ENCODE measurements around the gene GORAB. TPM values are rescaled to one million over a fixed set of nuclear protein-coding genes. Genes with fewer than 3 reads are reported as not detected.

Gene GORAB
- total RNA-seq, 1 donor from 2014 or later, result 11.2 TPM

DNA sequence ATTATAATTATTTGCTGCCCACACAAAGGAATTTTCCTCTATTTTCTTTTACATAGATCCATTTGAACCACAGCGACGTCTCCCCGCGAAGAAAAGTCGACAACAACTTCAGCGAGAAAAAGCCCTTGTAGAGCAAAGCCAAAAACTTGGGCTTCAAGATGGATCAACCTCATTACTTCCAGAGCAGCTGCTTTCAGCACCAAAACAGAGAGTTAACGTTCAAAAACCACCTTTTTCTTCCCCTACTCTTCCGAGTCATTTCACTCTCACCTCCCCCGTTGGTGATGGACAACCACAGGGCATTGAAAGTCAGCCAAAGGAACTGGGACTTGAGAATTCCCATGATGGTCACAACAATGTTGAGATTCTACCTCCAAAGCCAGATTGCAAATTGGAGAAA, 7.2 kb downstream of the GORAB start:
- H3K79me2 ChIP-seq (ENCODE audit: insufficient read depth, low read length), result peaks cover 51% of the 10 kb centered on the region
- FAIRE-seq (no peak), DNase-seq (ENCODE audit: low read depth) (no peak)
- Mint-ChIP-seq H3K36me3 (ENCODE audit: low read depth, unreplicated experiment) (peaks cover 36% of the 10 kb centered on the region), H3K27ac (ENCODE audit: unreplicated experiment) (peak overlapping the region; percentile 72), H3K9me3 (ENCODE audit: unreplicated experiment) (no peaks in the 10 kb centered on the region), H3K4me1 (ENCODE audit: low read depth, unreplicated experiment) (peaks cover 28% of the 10 kb centered on the region), H3K4me3 (ENCODE audit: unreplicated experiment) (no peak overlapping the region), H3K27me3 (ENCODE audit: low read depth, unreplicated experiment) (no peaks in the 10 kb centered on the region)
- H3K4me2 ChIP-seq (ENCODE audit: low read length), result no peak overlapping the region
- H3K9ac ChIP-seq (ENCODE audit: low read length), result no peak overlapping the region
- H3K9me3 ChIP-seq (ENCODE audit: insufficient read depth, low read depth, low read length), result no peaks in the 10 kb centered on the region
- no peaks in the 10 kb centered on the region for H3K27me3 ChIP-seq (ENCODE audit: insufficient read depth, low read length)
- peaks cover 37% of the 10 kb centered on the region for H3K36me3 ChIP-seq (ENCODE audit: insufficient read depth, low read length)
- no peaks in the 10 kb centered on the region for H4K20me1 ChIP-seq (ENCODE audit: insufficient read depth, low read length)
- no peaks in the 10 kb centered on the region for H3K4me1 ChIP-seq (ENCODE audit: insufficient read depth, low read length)
- H2AFZ ChIP-seq (ENCODE audit: low read depth, low read length), result no peak overlapping the region
- no peak overlapping the region for H3K4me3 ChIP-seq (ENCODE audit: insufficient read depth, low read depth, low read length)
- peak overlapping the region; percentile 34 for H3K27ac ChIP-seq (ENCODE audit: low read depth, low read length)
- TF ChIP-seq EZH2 (IDR thresholded peaks at IDR 0.05; ENCODE audit: insufficient read depth, low read length), result no peak
- TF ChIP-seq, protein P1, sequence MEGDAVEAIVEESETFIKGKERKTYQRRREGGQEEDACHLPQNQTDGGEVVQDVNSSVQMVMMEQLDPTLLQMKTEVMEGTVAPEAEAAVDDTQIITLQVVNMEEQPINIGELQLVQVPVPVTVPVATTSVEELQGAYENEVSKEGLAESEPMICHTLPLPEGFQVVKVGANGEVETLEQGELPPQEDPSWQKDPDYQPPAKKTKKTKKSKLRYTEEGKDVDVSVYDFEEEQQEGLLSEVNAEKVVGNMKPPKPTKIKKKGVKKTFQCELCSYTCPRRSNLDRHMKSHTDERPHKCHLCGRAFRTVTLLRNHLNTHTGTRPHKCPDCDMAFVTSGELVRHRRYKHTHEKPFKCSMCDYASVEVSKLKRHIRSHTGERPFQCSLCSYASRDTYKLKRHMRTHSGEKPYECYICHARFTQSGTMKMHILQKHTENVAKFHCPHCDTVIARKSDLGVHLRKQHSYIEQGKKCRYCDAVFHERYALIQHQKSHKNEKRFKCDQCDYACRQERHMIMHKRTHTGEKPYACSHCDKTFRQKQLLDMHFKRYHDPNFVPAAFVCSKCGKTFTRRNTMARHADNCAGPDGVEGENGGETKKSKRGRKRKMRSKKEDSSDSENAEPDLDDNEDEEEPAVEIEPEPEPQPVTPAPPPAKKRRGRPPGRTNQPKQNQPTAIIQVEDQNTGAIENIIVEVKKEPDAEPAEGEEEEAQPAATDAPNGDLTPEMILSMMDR (IDR thresholded peaks at IDR 0.05; ENCODE audit: insufficient read depth, low read depth, low read length), result no peak

DNA sequence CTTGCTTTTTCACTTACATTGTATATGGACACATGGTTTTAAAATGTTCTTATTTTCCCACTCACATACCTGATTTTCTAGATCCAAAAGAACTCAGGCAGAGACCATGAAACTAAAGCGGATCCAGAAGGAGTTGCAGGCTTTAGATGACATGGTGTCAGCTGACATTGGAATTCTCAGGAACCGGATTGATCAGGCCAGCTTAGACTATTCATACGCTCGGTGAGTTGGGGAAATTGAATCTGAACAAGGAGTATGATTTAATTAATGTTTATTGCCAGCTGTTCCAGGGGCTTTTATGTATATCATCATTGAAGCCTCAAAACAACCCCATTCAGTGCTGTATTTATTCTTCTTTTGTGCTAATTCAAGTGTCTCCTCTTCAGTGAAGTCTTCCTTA, 12.7 kb downstream of the GORAB start:
- Histone ChIP-seq H3K27me3 (ENCODE audit: insufficient read depth, low read length) (no peaks in the 10 kb centered on the region), H3K9ac (ENCODE audit: low read length) (no peak overlapping the region), H3K4me3 (ENCODE audit: insufficient read depth, low read depth, low read length) (no peak overlapping the region), H3K9me3 (ENCODE audit: insufficient read depth, low read depth, low read length) (no peaks in the 10 kb centered on the region), H2AFZ (ENCODE audit: low read depth, low read length) (no peak overlapping the region), H3K36me3 (ENCODE audit: insufficient read depth, low read length) (peaks cover 46% of the 10 kb centered on the region), H3K79me2 (ENCODE audit: insufficient read depth, low read length) (no peaks in the 10 kb centered on the region), H3K4me1 (ENCODE audit: insufficient read depth, low read length) (peaks cover 7% of the 10 kb centered on the region), H3K27ac (ENCODE audit: low read depth, low read length) (peak overlapping the region; percentile 40), H4K20me1 (ENCODE audit: insufficient read depth, low read length) (no peaks in the 10 kb centered on the region), H3K4me2 (ENCODE audit: low read length) (peak overlapping the region; percentile 3)
- Mint-ChIP-seq H3K27ac (ENCODE audit: unreplicated experiment) (peak overlapping the region; percentile 34), H3K4me3 (ENCODE audit: unreplicated experiment) (no peak overlapping the region), H3K4me1 (ENCODE audit: low read depth, unreplicated experiment) (peaks cover 4% of the 10 kb centered on the region), H3K9me3 (ENCODE audit: unreplicated experiment) (no peaks in the 10 kb centered on the region), H3K36me3 (ENCODE audit: low read depth, unreplicated experiment) (peaks cover 57% of the 10 kb centered on the region), H3K27me3 (ENCODE audit: low read depth, unreplicated experiment) (no peaks in the 10 kb centered on the region)
- TF ChIP-seq, protein P1 (IDR thresholded peaks at IDR 0.05; ENCODE audit: insufficient read depth, low read depth, low read length), result no peak
- TF ChIP-seq EZH2 (IDR thresholded peaks at IDR 0.05; ENCODE audit: insufficient read depth, low read length), result no peak
- FAIRE-seq, result no peak
- no peak for DNase-seq (ENCODE audit: low read depth)

DNA sequence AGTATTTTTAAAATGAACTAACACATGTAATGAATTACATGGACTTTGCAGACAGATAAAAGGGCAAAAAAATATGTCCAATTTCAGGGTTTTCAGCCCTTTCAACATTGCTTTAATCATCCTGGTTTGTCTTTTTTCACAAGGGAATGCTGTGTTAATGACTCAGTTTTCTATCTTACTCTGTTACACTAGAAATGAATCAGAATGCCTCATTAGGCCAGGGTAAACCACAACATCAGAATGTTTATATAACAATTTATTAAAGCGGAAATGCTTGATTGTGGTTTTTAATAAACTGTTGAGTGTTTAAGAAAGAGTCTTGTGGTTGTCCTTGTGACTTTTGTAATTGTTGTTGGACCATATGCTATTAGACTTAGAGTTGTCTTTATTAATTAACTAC, 13.5 kb downstream of the GORAB start:
- Mint-ChIP-seq H3K9me3 (ENCODE audit: unreplicated experiment) (no peaks in the 10 kb centered on the region), H3K4me1 (ENCODE audit: low read depth, unreplicated experiment) (peaks cover 4% of the 10 kb centered on the region), H3K27me3 (ENCODE audit: low read depth, unreplicated experiment) (no peaks in the 10 kb centered on the region), H3K27ac (ENCODE audit: unreplicated experiment) (no peak overlapping the region), H3K36me3 (ENCODE audit: low read depth, unreplicated experiment) (peaks cover 56% of the 10 kb centered on the region), H3K4me3 (ENCODE audit: unreplicated experiment) (no peak overlapping the region)
- no peak overlapping the region for H2AFZ ChIP-seq (ENCODE audit: low read depth, low read length)
- H3K4me2 ChIP-seq (ENCODE audit: low read length), result peak overlapping the region; percentile 3
- H3K9ac ChIP-seq (ENCODE audit: low read length), result no peak overlapping the region
- peaks cover 51% of the 10 kb centered on the region for H3K36me3 ChIP-seq (ENCODE audit: insufficient read depth, low read length)
- no peaks in the 10 kb centered on the region for H3K27me3 ChIP-seq (ENCODE audit: insufficient read depth, low read length)
- FAIRE-seq (peak; percentile 66), DNase-seq (ENCODE audit: low read depth) (peak; percentile 92)
- H3K27ac ChIP-seq (ENCODE audit: low read depth, low read length), result peak overlapping the region; percentile 40
- no peaks in the 10 kb centered on the region for H3K9me3 ChIP-seq (ENCODE audit: insufficient read depth, low read depth, low read length)
- peaks cover 7% of the 10 kb centered on the region for H3K4me1 ChIP-seq (ENCODE audit: insufficient read depth, low read length)
- no peaks in the 10 kb centered on the region for H4K20me1 ChIP-seq (ENCODE audit: insufficient read depth, low read length)
- H3K79me2 ChIP-seq (ENCODE audit: insufficient read depth, low read length), result no peaks in the 10 kb centered on the region
- H3K4me3 ChIP-seq (ENCODE audit: insufficient read depth, low read depth, low read length), result no peak overlapping the region
- TF ChIP-seq, protein P1 (IDR thresholded peaks at IDR 0.05; ENCODE audit: insufficient read depth, low read depth, low read length), result no peak
- TF ChIP-seq EZH2 (IDR thresholded peaks at IDR 0.05; ENCODE audit: insufficient read depth, low read length), result no peak

Data from astrocyte (in vitro differentiated cells and primary cell).